Adrenal gland (tissue), 12 donors: ENCODE measurements around the gene PSMD5. TPM values are rescaled to one million over a fixed set of nuclear protein-coding genes. Genes with fewer than 3 reads are reported as not detected.

Source experiments
- DNase-seq, 7 donors: peaks; one replicate each; pipeline ENCODE4 v3.0.0-alpha.2; 2019 to 2020
- H3K27ac ChIP-seq, 5 donors: fragments of 200-600 bp; sonication (generic) in 4 of 5; 1 replicate in 3 of 5; 2 replicates in 2 of 5; pipeline versions ENCODE4 v1.5.1 to v1.8.0; 2016 to 2020; ENCODE audit warnings: mild to moderate bottlenecking in 1 of 5
- H3K27me3 ChIP-seq: fragments of 200-600 bp; 2 replicates; pipeline ENCODE4 v1.8.0; 2021
- H3K36me3 ChIP-seq, 2 donors: fragments of 200-600 bp; replicated peaks in 1 of 2; 1 replicate in 1 of 2; 2 replicates in 1 of 2; pipeline versions ENCODE4 v1.5.1 to v1.8.0; 2018 to 2022
- H3K4me1 ChIP-seq, 2 donors: fragments of 200-600 bp; replicated peaks in 1 of 2; 1 replicate in 1 of 2; 2 replicates in 1 of 2; pipeline versions ENCODE4 v1.5.1 to v1.8.0; 2018 to 2021
- H3K4me3 ChIP-seq, 4 donors: fragments of 200-600 bp; sonication (generic) in 3 of 4; one replicate each; pipeline ENCODE4 v1.5.1; 2016 to 2018
- H3K9me3 ChIP-seq, 3 donors: fragments of 200-600 bp; sonication (generic) in 1 of 3; replicated peaks in 1 of 3; 1 replicate in 2 of 3; 2 replicates in 1 of 3; pipeline versions ENCODE4 v1.5.1 to v1.8.0; 2016 to 2021
- POLR2A ChIP-seq, 2 donors: fragments of 450-650 bp; IDR thresholded peaks; one replicate each; pipeline ENCODE4 v1.6.1; 2017; ENCODE audit warnings: antibody characterized with exemption in 2 of 2, mild to moderate bottlenecking in 2 of 2, moderate library complexity in 1 of 2
- WGBS, 4 donors: extraction: QIAGEN DNeasy Blood & Tissue Kit in 2 of 4; methylation state at CpG; one replicate each; pipeline versions ENCODE4 v1.1.5 to v1.1.7; 2013 to 2017; 5-methylcytosine and 5-hydroxymethylcytosine counted together
- intact Hi-C, 2 donors: fragments of 100-400 bp; cut with DNase I; formaldehyde crosslinking; loops; one replicate each; pipeline versions ENCODE4 v1.14.1 to v1.15.0; 2022 to 2023
- polyA plus RNA-seq, 3 donors: library from polyadenylated mRNA; stranded (reverse); fragments of 200-250 nt in 2 of 3; fragments of 350-450 nt in 1 of 3; fragmentation: Illumina TruSeq in 1 of 3; extraction: RNeasy Lipid Tissue Mini Kit (QIAGEN cat#74804) in 1 of 3; gene quantifications; one replicate each; pipeline ENCODE4 v1.2.3, GENCODE V29; 2013 to 2014
- total RNA-seq, 9 donors: library from RNA; depleted of rRNA in 4 of 9; stranded (reverse); fragments of >200 nt in 4 of 9; fragments of 120-200 nt in 1 of 9; fragmentation: NEBNext Ultra II Directional in 1 of 9; extraction: Animal tissue kit (Norgen Biotek cat#: 25700) in 1 of 9; gene quantifications; one replicate each; pipeline versions ENCODE4 v1.1.0 to v1.2.4, GENCODE V29; 2013 to 2023
- TF ChIP-seq, protein P1 (sequence below), 6 experiments: fragments of 450-650 bp in 4 of 6; fragments of 200-600 bp in 2 of 6; sonication (generic) in 1 of 6; IDR thresholded peaks; 1 replicate in 5 of 6; 2 replicates in 1 of 6; pipeline versions ENCODE4 v1.5.1 to v1.8.0; 2016 to 2021; ENCODE audit warnings: antibody characterized with exemption in 6 of 6, mild to moderate bottlenecking in 2 of 6, moderate library complexity in 1 of 6
- donor health status: healthy with polysubstance abuse.
- donor health status: Bipolar disorder and iron deficiency.
- donor health status: DM: yes; HTN: yes; CAD: no.
- donor health status: DM: no; HTN: no; CAD: no.
- donor health status: DM: no; HTN: no; CAD: no.
- donor health status: DM: yes; HTN: yes; CAD: no.

Gene PSMD5
- total and polyA plus RNA-seq, 12 donors = 15.6 to 78.8 (median 46.0) TPM

DNA sequence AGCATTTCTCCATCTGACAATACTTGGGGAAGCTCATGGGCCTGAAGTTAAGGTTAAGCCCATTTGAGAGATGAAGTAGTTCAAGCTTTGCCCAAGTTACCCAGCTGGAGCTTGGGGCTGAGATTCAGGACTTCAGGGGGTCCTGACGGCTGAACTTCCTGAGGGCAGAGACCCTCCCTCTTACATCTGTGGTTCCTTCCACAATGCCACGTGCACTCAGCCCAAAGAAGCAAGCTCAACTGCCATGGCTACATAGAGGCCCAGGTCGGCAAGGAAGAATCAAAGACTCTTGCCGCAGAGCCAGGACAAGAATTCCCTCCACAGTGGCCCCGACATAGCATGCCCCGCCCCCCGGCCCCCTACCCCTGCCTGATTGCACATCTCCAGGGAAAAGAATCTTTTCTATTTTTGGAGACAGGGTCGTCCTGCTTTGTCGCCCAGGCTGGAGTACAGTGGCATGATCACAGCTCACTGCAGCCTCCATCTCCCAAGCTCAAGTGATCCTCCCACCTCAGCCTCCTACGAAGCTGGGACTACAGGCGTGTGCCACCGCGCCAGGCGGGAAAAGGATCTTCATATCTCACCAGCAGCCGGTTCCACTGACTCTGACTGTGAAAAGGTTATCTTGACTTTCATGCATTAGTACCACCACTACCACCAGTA lies 25.1 kb upstream of the PSMD5 start:
- peaks cover 0 to 15% of the 10 kb centered on the region in 2 donors for H3K4me1 ChIP-seq
- peak overlapping the region in 1 of 4 donors; percentile 68 for H3K4me3 ChIP-seq
- TF ChIP-seq, protein P1, sequence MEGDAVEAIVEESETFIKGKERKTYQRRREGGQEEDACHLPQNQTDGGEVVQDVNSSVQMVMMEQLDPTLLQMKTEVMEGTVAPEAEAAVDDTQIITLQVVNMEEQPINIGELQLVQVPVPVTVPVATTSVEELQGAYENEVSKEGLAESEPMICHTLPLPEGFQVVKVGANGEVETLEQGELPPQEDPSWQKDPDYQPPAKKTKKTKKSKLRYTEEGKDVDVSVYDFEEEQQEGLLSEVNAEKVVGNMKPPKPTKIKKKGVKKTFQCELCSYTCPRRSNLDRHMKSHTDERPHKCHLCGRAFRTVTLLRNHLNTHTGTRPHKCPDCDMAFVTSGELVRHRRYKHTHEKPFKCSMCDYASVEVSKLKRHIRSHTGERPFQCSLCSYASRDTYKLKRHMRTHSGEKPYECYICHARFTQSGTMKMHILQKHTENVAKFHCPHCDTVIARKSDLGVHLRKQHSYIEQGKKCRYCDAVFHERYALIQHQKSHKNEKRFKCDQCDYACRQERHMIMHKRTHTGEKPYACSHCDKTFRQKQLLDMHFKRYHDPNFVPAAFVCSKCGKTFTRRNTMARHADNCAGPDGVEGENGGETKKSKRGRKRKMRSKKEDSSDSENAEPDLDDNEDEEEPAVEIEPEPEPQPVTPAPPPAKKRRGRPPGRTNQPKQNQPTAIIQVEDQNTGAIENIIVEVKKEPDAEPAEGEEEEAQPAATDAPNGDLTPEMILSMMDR (IDR thresholded peaks at IDR 0.05) = no peak
- no peak for TF ChIP-seq POLR2A (IDR thresholded peaks at IDR 0.05)
- DNase-seq = no peak
- peak overlapping the region in 3 of 5 donors; percentile 58 to 90 (median 86) for H3K27ac ChIP-seq
- H3K36me3 ChIP-seq = peaks cover 0 to 22% of the 10 kb centered on the region in 2 donors
- H3K9me3 ChIP-seq = no peaks in the 10 kb centered on the region
- H3K27me3 ChIP-seq = no peaks in the 10 kb centered on the region
- intact Hi-C loops = no loop called here
- 86 to 95% (median 92%) methylated on average over 14 to 15 of the region's 15 CpGs for WGBS, 4 donors

DNA sequence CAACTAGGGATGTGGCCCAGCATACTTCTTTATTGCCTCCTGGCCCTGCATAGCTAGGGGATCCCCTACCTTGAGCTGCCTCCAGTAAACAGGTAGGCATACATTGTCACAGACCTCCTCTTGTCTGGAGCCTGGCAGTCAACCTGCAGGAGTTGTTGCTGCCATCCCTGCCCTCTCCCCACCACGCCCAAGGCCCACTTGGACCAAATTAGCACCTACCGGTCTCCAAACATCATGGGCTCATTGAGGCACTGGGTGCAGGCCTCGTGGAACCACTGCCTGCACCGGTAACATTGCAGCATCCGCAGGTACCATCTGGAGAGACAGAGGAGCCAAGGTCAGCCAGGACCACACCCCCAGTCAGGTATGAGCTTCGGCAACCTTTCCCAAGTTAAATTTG lies 23.9 kb upstream of the PSMD5 start:
- 91 to 100% (median 95%) methylated on average over 1 to 6 of the region's 6 CpGs for WGBS, 4 donors
- Histone ChIP-seq H3K27me3 (no peaks in the 10 kb centered on the region), H3K4me1 (peaks cover 0 to 15% of the 10 kb centered on the region in 2 donors), H3K27ac (no peak overlapping the region), H3K36me3 (peaks cover 0 to 25% of the 10 kb centered on the region in 2 donors), H3K4me3 (no peak overlapping the region), H3K9me3 (no peaks in the 10 kb centered on the region)
- intact Hi-C loops = no loop called here
- TF ChIP-seq POLR2A (IDR thresholded peaks at IDR 0.05) = no peak
- TF ChIP-seq, protein P1 (IDR thresholded peaks at IDR 0.05) = no peak
- DNase-seq = no peak

DNA sequence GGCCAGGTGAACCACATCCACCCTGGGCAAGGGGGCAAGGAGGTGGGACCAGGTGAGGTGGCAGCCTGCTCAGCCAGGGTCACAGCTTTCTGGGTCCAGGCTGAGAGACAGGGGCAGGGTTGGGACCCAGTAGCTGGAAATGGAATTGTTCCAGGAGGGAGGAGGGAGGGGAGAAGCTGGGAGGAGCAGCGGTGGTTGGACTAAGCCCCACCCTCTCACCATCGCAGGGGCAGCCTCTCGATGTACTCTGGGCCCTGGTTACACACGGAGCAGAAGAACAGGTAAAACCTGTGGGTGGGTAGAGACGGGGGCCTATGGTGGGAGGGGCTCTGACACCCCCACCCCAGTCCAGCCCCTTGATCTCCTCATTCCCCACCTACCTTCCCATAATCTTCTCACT lies 23.1 kb upstream of the PSMD5 start:
- WGBS, 4 donors = 79 to 86% (median 82%) methylated on average over 5 of the region's 5 CpGs
- H3K9me3 ChIP-seq = no peaks in the 10 kb centered on the region
- no peak for TF ChIP-seq POLR2A (IDR thresholded peaks at IDR 0.05)
- TF ChIP-seq, protein P1 (IDR thresholded peaks at IDR 0.05) = no peak
- no peak for DNase-seq
- H3K27ac ChIP-seq = peak overlapping the region in 1 of 5 donors; percentile 30
- H3K27me3 ChIP-seq = no peaks in the 10 kb centered on the region
- peaks cover 0 to 15% of the 10 kb centered on the region in 2 donors for H3K4me1 ChIP-seq
- no peak overlapping the region for H3K4me3 ChIP-seq
- peaks cover 0 to 33% of the 10 kb centered on the region in 2 donors for H3K36me3 ChIP-seq
- intact Hi-C loops = no loop called here

DNA sequence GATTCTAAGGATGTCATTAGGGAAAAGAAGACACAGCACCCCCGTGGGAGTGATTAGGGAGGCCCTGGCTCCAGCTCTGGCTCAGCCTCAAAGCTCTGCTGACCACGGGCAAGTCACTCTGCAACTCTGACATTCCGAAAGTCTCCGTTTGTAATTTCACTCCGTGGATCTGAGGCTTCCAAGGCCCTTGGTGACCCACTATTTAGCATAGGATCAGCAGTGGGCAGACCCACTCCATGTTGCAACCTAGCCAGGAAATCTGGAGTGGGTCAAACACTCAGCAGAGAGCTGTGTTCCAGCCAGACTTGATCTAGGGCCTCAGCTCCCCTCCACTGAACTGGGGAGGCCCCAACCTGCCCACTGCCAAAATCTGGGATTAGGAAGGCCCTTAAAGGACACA lies 22.5 kb upstream of the PSMD5 start:
- no peak for DNase-seq
- Histone ChIP-seq H3K4me3 (no peak overlapping the region), H3K27me3 (no peaks in the 10 kb centered on the region), H3K27ac (peak overlapping the region in 1 of 5 donors; percentile 30), H3K36me3 (peaks cover 0 to 39% of the 10 kb centered on the region in 2 donors), H3K4me1 (peaks cover 0 to 15% of the 10 kb centered on the region in 2 donors), H3K9me3 (no peaks in the 10 kb centered on the region)
- intact Hi-C loops = no loop called here
- no peak for TF ChIP-seq POLR2A (IDR thresholded peaks at IDR 0.05)
- TF ChIP-seq, protein P1 (IDR thresholded peaks at IDR 0.05) = no peak
- 54 to 78% (median 66%) methylated on average over 5 of the region's 5 CpGs for WGBS, 4 donors
